ENCODE measurements around the gene C22orf23.
A peak's percentile ranks its signal among the peaks of the same experiment; 100 is the strongest.

The C22orf23 gene

GRCh38 chr22:37942133-37942532 lies 11.3 kb downstream of the C22orf23 start:
- no peak for DNase-seq (ENCODE audit: extremely low read depth, low read depth)
- TF ChIP-seq CTCF (IDR thresholded peaks at IDR 0.05; ENCODE audit: low read depth, low read length, missing control alignments), result no peak
- no peak overlapping the region for H3K4me3 ChIP-seq (replicated peaks; ENCODE audit: low read depth, low read length)

- TF ChIP-seq CTCF (IDR thresholded peaks at IDR 0.05; ENCODE audit: low read depth, low read length, missing control alignments), result no peak
- no peak overlapping the region for H3K4me3 ChIP-seq (replicated peaks; ENCODE audit: low read depth, low read length)
- no peak for DNase-seq (ENCODE audit: extremely low read depth, low read depth)
Measured at GRCh38 chr22:37940698-37941376, 12.6 kb downstream of the C22orf23 start.

GRCh38 chr22:37933711-37934376 lies 19.6 kb downstream of the C22orf23 start:
- DNase-seq (ENCODE audit: extremely low read depth, low read depth), result peak; percentile 72
- H3K4me3 ChIP-seq (replicated peaks; ENCODE audit: low read depth, low read length), result no peak overlapping the region
- TF ChIP-seq CTCF (IDR thresholded peaks at IDR 0.05; ENCODE audit: low read depth, low read length, missing control alignments), result peak; percentile 99

GRCh38 chr22:37932821-37933578 lies 20.4 kb downstream of the C22orf23 start:
- DNase-seq (ENCODE audit: extremely low read depth, low read depth), result no peak
- no peak for TF ChIP-seq CTCF (IDR thresholded peaks at IDR 0.05; ENCODE audit: low read depth, low read length, missing control alignments)

GRCh38 chr22:37932401-37932800 lies 21.0 kb downstream of the C22orf23 start:
- no peak for TF ChIP-seq CTCF (IDR thresholded peaks at IDR 0.05; ENCODE audit: low read depth, low read length, missing control alignments)
- H3K4me3 ChIP-seq (replicated peaks; ENCODE audit: low read depth, low read length), result no peak overlapping the region

More at GRCh38 chr22:37932821-37933578, 20.4 kb downstream of the C22orf23 start:
- no peak overlapping the region for H3K4me3 ChIP-seq (replicated peaks; ENCODE audit: low read depth, low read length)

GRCh38 chr22:37931893-37932389 lies 21.5 kb downstream of the C22orf23 start:
- H3K4me3 ChIP-seq (replicated peaks; ENCODE audit: low read depth, low read length), result no peak overlapping the region
- no peak for TF ChIP-seq CTCF (IDR thresholded peaks at IDR 0.05; ENCODE audit: low read depth, low read length, missing control alignments)
- no peak for DNase-seq (ENCODE audit: extremely low read depth, low read depth)

More at GRCh38 chr22:37932401-37932800, 21.0 kb downstream of the C22orf23 start:
- no peak for DNase-seq (ENCODE audit: extremely low read depth, low read depth)
